NCI-H460 (cell line): ENCODE measurements around the gene IGF2. TPM values are rescaled to one million over a fixed set of nuclear protein-coding genes. Genes with fewer than 3 reads are reported as not detected.
"Not testable (repeated sequence)": the region's sequence is repeated elsewhere in the genome, so short reads cannot be mapped to it uniquely, and the experiment has no call there.

Experiments used
- DNase-seq: peaks from one replicate; pipeline ENCODE4 v3.0.0-alpha.2; 2016; ENCODE audit warnings: low read depth; ENCODE audit errors: extremely low read depth
- total RNA-seq: library from RNA; depleted of rRNA; stranded (reverse); fragments of >200 nt; shearing (Covaris generic); gene quantifications from 2 replicates; pipeline ENCODE4 v1.2.3, GENCODE V29; 2014

Gene IGF2
- total RNA-seq, 1 experiment from 2014 or later = 0.15 TPM

DNA sequence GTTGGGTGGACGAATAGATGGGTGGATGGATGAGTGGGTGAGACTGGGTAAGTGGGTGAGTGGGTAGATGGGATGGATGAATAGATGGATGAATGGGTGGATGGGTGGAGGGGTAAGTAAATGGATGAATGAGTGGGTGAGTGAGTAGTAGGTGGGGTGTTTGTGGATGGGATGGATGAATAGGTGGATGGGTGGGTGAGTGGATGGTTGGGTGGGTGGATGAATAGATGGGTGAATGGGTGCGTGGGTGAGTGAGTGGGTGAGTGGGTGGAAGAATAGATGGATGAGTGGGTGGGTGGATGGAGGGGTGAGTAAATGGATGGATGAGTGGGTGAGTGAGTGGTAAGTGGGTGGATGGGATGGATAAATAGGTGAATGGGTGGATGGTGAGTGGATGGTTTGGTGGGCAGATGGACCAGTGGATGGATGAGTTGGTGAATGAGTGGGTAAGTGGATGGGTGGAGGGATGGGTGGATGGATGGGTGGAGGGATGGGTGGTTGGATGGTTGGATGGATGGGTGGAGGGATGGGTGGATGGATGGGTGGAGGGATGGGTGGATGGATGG is 12.6 kb downstream of the IGF2 start:
- no peak for DNase-seq

DNA sequence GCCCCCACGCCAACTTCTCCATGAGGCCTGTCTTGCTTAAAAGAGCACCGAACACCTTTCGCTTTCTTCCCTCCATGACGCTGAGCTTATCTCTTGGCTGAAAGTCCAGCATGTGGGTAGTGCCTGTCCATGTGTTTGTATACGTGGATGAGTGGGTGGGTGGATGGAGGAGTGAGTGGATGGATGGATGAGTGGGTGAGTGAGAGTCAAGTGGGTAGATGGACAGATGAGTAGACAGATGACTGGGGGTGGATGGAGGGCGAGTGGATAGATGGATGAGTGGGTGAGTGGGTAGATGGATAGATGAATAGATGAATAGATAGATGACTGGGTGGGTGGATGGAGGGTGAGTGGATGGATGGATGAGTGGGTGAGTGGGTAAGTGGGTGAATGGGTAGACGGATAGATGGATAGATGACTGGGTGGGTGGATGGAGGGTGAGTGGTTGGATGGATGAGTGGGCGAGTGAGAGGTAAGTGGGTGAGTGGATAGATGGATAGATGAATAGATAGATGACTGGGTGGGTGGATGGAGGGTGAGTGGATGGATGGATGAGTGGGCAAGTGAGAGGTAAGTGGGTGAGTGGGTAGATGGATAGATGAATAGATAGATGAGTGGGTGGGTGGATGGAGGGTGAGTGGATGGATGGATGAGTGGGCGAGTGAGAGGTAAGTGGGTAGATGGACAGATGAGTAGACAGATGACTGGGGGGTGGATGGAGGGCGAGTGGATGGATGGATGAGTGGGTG is 14.3 kb downstream of the IGF2 start:
- DNase-seq = not testable (repeated sequence)

DNA sequence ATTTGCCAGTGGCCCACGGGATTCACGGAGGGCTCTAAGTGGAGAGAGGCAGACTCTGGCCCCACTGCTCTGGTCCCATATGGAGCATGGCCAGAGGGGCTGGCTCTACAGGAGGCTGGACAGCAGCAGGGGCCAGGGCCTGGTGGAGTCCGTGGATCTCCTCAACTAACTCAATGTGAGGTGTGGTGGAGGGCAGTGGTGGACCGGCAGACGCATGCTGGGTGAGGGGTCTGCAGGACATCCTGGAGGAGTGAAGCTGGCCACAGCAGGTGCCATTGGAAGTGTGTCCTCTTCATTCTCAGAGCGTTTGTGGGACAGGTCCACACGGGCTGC is 15.6 kb downstream of the IGF2 start:
- no peak for DNase-seq

DNA sequence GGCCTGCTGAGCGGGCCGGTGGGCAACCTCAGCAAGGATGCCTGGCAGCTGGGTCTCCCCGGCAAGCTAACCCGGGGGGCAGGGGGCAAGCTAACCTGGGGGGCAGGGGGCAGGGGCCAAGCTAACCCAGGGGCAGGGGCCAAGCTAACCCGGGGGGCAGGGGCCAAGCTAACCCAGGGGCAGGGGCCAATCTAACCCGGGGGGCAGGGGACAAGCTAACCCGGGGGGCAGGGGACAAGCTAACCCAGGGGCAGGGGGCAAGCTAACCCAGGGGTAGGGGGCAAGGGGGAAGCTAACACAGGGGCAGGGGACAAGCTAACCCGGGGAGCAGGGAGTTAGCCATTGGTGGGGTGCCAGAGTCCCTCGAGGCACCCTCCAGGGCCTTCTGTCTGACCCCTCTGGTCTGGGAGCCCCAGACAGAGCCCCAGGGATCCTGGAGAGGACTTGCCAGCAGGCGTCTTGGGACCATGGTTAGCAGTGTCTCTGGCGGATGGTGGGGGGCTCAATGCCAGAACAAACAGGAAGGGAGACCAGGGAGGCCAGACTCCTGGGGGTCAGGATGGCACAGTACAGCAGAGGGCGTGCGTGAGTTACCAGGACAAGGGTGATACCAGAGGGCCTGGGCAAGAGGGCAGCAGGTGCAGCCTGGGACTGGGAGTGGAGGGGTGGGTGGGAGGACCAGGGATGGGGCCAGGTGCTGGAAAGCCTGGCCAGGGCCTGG is 16.1 kb downstream of the IGF2 start:
- DNase-seq = no peak

DNA sequence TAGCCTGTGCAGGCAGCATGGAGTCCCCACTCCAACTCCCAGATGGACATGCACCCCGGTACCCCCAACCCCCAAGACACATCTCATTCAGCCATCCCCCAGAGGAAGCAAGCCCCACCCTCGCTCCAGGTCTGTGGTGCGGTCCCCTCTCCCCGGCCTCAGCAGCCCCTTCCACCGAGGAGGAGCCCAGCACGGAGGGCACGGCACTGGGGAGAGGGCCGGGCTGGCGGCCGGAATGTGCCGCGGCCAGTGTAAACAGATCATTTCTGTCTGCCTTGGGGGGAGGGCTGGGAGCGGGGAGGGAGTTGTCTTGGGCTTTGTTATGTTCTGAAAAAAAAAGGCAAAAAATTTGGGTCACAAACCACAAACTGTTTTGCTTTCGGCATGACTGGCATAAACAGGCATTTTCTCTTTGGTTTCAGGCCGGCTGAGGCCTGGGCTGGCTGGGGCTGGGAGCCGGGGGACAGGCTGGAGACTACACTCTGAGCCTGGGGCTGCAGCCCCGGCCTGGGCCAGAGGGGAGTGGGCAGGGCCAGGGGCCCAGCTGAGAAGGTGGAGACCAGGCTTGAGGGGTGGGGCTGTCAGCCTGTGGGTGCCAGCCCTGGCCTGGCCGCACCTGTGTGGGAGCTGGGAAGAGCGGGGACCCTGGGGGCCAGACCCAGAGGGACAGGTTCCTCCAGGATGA is 16.8 kb downstream of the IGF2 start:
- DNase-seq = no peak

DNA sequence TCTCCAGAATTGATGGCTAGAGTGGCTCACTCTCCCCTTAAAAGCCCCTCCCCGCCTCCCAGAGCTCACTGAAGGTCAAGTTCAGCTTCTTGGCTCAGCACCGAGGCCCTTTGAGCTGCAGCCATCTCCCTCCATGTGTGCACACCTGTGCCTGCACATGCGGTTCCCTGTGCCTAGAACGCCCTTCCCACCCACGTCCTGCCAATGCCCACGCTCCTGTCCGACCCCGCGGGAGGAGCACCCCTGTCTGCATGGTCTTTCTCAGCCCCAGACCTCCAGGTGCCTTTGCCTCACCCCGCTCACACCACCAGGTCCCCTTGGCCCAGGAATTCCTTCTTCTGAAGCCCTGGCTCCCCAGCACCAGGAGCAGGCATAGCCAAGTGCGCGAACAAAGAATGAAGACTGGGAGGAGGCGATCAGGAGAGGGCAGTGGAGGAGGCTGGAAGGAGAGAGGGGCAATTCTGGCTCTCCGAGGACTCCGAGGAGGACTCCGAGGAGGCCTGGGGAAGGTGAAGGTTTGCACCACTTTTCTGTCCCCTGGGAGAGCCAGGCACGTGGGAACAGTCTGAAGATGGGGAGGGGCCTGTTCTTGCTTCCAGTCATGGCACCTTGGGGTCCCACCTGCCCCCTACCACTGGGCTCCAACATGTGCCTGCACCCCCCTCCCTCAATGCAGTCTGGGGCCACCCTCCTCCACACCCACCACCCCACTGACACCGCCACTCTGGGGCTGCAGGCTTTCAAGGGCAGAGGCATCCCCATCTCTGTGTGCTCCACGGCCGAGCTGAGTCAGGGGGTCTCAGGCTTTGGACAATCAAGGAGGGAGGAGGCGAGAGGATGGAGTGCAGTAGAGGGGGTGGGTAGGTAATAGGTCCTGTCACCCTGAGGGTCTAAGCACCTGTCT is 17.7 kb downstream of the IGF2 start:
- no peak for DNase-seq

DNA sequence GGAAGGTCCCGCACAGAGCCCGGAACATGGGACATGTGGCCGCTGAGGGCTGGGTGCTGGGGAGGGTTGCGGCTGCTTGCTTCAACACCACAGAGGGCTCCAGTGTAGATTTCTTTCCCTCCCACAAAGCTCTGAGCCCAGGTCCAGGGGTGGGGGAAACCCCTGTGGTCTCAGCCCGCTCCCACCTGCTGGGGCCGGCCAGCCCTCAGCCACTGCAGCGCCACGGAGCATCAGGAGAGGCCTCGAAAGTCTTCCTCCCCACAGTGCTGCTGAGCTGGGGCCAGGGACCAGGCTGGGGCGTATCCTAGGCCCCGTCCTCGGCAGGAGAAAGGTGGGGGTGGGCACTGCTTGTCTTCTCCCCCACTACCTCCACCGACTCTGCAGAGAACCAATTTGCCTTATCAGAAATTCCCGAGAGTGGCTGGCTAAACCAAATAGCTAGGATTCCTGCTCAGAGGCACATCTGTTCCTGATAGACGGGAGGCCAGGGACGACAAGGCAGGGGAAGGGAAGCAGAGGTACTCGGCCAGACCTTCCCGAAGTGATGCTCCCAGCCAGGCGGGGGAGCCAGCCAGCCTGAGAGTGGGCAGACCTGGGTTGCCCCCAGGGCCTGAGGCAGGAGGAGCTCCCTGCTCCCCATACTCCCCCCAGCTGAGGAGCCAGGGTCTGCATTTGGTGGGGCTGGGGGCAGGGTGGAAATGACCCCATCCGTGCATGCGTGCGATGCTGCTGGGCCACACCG is 18.7 kb downstream of the IGF2 start:
- DNase-seq = no peak

DNA sequence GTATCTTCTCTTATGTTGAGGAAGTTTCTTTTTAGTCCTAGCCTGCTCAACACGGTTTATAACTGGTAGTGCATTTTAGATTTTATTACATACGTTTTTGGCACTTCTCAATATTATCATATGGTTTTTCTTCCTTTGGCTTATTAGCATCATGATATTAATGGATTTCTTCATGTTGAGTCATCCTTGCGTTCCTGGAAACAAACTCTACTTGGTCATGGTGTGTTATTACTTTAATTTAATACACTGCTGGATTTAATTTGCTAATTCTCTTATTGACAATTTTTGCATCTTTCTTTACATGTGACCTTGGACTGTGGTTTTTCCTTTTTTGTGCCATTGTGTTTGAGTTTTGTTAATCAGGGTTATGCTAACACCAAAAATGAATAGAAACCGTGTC is 20.5 kb downstream of the IGF2 start:
- no peak for DNase-seq

DNA sequence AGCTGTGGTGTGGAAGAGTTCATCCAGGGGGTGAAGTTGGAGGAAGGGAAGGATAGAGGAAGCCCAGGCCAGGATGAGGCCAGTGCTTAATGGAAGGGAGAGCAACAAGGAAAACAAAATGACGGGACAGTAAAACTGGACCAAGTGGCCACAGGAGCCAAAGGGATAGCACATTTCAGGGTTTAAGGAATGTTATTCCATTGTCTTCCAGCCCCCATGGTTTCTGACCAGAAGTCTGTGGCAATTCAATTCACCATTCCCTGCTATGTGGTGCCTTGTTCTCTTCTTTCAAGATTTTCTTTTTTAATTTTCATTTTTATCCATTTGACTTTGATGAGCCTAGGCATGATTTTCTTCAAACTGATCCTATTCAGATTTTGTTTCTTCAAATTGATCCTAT is 22.5 kb downstream of the IGF2 start:
- no peak for DNase-seq

DNA sequence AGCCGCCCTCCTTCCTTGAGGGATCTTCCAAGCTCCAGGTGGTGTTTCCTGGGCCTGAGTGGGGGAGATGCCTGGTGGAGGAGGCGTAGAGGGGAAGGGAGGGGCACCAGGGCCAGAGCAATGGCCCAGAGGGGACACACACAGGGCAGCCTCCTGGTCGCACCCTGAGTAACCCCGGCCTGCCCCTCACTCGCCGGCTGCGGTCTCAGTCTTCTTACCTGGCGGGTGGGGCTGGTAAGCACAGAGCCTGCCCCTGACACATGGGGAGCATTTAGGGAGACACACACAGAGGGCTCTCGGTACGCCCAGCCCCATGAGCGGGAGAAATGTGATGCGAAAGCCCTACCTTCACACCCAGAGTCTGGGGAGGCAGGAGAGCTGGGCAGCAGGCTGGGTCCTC is 23.9 kb downstream of the IGF2 start:
- DNase-seq = no peak

DNA sequence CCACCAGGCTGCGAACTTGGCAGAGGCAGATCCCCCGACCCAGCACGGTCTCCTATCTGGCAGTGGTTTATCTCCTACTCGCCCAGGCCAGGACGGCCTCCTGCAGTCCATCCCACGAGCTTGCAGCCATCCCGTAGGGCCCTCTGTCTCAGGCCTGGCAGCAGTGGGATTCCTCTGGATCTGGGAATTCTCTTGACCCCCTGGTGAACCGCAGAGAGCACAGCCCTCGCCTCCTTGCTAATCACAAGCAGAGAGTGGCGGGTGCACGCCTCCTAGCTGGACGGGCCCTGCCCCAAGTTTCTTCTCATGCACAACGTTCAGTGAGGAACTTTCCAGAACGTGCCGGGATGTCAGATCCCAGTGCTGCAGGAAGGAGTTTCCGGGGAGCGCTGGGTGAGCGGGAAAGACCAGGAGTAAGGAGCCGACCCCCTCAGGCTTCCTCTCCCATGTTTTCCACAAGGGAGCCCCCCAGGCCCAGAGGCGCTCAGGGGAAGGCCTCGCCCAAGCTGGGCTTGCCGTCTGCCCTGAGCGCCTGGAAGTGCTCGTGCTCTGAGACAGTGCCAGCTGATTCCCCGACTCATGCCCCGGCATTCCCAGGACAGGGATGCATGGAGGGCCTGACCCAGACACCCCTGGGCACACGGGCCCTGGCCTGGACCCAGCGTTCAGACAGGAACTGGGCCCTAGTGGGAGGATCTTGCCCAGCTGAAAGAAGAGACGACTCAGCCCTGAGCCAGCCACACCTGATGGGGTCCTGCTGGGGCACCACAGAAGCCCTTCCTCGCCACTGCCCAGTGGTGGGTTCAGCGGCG is 24.6 kb downstream of the IGF2 start:
- DNase-seq = no peak

DNA sequence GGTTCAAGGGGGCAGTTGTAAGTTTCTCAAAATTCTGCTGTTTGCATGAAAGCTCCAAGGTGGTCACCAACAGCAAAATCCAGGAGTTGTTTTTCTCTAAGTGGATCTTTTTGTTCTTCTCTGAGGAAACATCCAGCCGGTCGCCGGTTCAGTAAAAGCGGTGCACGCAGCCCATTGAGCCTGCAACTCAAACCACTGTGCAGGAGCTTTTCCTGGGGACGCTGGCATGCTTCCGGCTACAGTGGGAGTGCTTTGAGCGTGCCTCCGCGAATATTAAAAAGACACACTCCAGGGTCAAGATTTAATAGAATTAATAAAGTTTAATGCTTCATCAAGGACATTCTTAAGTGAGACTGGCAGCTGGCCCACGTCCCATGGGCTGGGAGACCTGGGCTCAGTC is 25.4 kb downstream of the IGF2 start:
- DNase-seq = no peak

DNA sequence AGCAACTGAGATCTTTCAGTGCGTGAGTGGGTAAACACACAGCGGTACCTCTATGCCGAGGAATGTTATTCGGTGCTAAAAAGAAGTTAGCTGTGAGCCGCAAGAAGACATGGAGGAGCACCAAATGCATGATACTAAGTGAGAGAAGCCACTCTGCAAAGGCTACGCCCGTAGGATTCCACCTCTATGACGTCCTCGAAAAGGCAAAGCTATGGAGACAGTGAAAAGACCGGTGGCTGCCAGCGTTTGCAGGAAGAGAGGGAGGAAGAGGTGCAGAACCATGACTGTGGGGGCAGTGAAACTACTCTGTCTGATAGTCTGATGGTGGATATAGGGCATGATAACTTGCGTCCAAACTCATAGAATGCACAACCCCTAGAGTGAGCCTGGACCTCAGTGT is 28.7 kb downstream of the IGF2 start:
- DNase-seq = no peak

DNA sequence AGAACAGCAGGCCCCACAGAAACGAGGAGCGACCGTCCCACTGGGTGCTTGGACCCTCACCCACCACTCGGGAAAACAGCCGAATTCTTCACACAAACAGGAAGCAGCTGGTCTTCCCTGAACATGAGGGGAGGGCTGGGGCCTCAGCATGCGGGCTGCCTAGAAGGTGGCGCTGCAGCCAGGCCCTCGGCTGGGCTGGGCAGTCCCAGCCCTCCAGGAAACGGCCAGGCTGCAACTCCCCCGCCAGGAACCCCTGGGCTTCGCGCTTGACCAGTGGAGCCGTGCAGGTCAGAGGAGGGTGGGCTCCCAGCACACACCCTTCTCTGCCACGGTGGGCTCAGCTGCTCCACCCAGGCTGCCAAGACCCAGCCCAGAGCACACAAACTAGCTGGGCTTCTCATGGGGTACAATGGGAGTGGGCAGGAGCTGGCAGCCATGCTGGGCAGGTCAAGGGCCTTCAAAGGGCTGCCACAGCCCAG is 29.6 kb downstream of the IGF2 start:
- DNase-seq = no peak

DNA sequence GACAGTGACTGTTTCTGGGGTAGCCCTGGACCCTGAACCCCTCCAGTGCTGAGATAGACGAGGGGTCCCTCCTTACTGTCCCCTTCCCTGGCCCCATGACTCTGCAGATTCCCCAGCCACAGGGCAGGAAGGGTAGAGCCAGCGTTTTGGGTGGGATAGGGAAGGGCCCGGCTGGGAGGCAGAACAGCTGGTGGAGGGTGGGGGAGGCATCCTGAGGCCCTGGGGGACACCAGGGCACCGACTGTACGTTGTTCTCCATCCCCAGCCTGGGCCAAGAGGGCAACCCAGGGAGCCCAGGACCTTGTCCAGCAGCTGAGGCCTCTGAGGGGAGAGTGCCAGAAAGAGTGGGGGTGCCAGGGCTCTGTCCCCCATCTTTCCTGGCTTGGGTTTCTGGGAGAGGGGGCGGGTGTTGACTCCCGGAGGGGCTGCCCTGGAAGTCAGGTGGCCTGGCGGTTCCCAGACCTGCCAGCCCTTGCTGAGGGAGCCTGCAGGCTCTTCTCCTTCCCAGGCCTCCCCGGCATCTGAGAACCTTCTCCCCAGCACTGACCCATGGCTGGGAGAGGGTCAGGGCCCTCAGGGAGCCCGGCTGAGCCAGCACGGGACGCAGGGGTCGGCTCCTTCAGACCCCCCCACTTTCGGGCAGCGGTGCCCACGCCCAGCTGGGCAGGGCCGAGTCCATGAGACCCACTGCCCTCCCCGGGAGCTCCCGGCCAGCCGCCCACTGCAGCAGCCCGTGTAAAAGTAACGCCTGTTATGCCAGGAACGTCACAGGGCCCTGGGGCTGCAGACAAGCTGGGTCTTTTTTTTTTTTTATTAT is 30.3 kb downstream of the IGF2 start:
- no peak for DNase-seq

DNA sequence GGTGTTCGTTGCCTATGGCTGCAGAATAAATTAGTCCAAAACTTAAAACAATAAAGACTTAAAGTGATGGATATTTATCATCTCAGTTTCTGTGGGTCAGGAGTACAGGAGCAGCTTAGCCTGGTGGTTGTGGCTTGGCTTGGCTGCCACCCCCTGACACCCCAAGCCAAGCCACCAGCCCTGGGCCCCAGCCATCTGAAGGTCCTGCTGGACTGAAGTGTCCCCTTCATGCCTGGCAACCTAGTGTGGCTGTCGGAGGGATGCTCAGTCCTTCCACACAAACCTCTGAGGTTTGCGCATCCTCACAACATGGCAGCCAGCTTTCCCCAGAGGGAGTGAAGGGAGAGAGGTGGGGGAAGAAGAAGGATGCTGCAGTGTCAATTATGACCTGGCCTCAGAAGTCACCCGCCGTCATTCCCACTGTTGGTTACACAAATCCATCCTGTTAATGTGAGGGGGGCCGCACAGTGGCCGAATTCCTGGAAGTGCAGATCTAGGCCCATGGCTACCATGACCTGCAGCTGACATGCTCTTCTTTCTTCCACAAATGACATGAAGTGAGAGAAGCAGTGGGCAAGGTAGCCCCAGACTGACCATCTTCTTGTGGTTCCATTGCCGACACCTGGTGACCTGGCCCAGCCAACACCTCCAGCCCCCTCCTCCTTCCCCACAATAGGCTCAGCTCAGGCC is 31.1 kb downstream of the IGF2 start:
- no peak for DNase-seq

DNA sequence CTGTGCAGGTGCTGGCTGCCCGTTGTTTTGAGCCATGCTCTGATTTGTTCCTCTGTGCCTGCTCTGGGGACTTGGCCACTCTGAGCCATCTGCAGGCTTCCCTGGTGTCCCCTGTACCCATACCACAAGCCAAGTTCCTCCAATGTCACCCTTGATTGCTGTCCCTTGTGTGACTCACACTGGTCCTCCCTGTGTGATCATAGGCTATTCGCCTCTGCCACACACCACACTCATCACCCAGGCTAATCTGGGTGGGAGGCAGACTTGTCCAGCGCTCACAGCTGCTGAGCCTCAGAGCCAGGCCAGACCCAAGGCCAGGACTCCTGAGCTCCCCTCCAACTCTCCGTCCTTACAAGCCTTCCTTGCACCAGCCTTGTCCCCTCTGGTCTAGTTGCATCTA is 31.7 kb downstream of the IGF2 start:
- no peak for DNase-seq
